Lung (tissue), 12 donors: ENCODE data around the gene CSNK2A1. TPM values are rescaled to one million over a fixed set of nuclear protein-coding genes. Genes with fewer than 3 reads are reported as not detected.
"Not testable (repeated sequence)": the region's sequence is repeated elsewhere in the genome, so short reads cannot be mapped to it uniquely, and the experiment has no call there.

ENCODE experiments used
- ATAC-seq: fragments of 200-7000 bp; cut with Tn5 transposase; one replicate; pipeline ENCODE4 v1.9.1; 2020; ENCODE audit warnings: moderate number of reproducible peaks; ENCODE audit not compliant: insufficient read depth, low FRiP score
- DNase-seq, 3 donors: peaks; one replicate each; pipeline ENCODE4 v3.0.0-alpha.2; 2013 to 2017
- H3K27ac ChIP-seq, 2 donors: one replicate each; pipeline ENCODE4 v1.5.1; 2013; ENCODE audit warnings: mild to moderate bottlenecking in 2 of 2, moderate library complexity in 2 of 2, control low read depth in 1 of 2, inconsistent platforms in 1 of 2, low read depth in 1 of 2, low read length in 1 of 2
- H3K27me3 ChIP-seq, 3 donors: one replicate each; pipeline ENCODE4 v1.5.1; 2013; ENCODE audit warnings: low read length in 2 of 3; ENCODE audit not compliant: control insufficient read depth in 3 of 3, insufficient read depth in 3 of 3
- H3K36me3 ChIP-seq, 4 donors: one replicate each; pipeline ENCODE4 v1.5.1; 2013; ENCODE audit warnings: low read length in 4 of 4, mild to moderate bottlenecking in 1 of 4, moderate library complexity in 1 of 4; ENCODE audit not compliant: control insufficient read depth in 4 of 4, insufficient read depth in 4 of 4
- H3K4me1 ChIP-seq, 5 donors: one replicate each; pipeline ENCODE4 v1.5.1; 2013; ENCODE audit warnings: low read length in 5 of 5, mild to moderate bottlenecking in 2 of 5, moderate library complexity in 1 of 5; ENCODE audit not compliant: control insufficient read depth in 5 of 5, insufficient read depth in 5 of 5
- H3K4me3 ChIP-seq: one replicate; pipeline ENCODE4 v1.5.1; 2013; ENCODE audit warnings: mild to moderate bottlenecking, control low read depth, moderate library complexity
- H3K9ac ChIP-seq, 2 donors: one replicate each; pipeline ENCODE4 v1.5.1; 2013; ENCODE audit warnings: low read length in 2 of 2, control low read depth in 1 of 2; ENCODE audit not compliant: insufficient read depth in 1 of 2
- H3K9me3 ChIP-seq, 4 donors: one replicate each; pipeline ENCODE4 v1.5.1; 2013; ENCODE audit warnings: low read length in 3 of 4, mild to moderate bottlenecking in 1 of 4, moderate library complexity in 1 of 4; ENCODE audit not compliant: control insufficient read depth in 4 of 4, insufficient read depth in 3 of 4
- CTCF ChIP-seq: IDR thresholded peaks from 2 replicates; pipeline ENCODE4 v1.5.1; 2012; ENCODE audit warnings: mild to moderate bottlenecking; ENCODE audit errors: control extremely low read depth, extremely low read depth
- WGBS, 2 donors: extraction: QIAGEN DNeasy Blood & Tissue Kit; methylation state at CpG; one replicate each; pipeline ENCODE4 v1.1.7; 2013; 5-methylcytosine and 5-hydroxymethylcytosine counted together
- polyA plus RNA-seq, 2 donors: library from polyadenylated mRNA; stranded (reverse); fragments of 200-250 nt; gene quantifications; one replicate each; pipeline ENCODE4 v1.2.1, GENCODE V29; 2013
- total RNA-seq, 2 donors: library from RNA; depleted of rRNA in 1 of 2; stranded (reverse); fragments of >200 nt in 1 of 2; gene quantifications; one replicate each; pipeline ENCODE4 v1.2.1, GENCODE V29; 2014 to 2021
- donor health status: control.
- donor health status: control.
- donor health status: Bipolar disorder and iron deficiency.
- donor health status: healthy.
- donor health status: DM: yes; HTN: yes; CAD: no.

CSNK2A1 gene
- total and polyA plus RNA-seq, 4 donors, result 20.5 to 186 (median 60.7) TPM

GRCh38 chr20:584161-584970 lies 40.8 kb upstream of the CSNK2A1 start:
- no peak overlapping the region for H3K27ac ChIP-seq
- WGBS, 2 donors, result 81 to 82% methylated on average over 8 of the region's 8 CpGs
- DNase-seq (no peak), ATAC-seq (no peak)
- H3K9ac ChIP-seq, result no peak overlapping the region
- peaks cover 0 to 5% (median 0%) of the 10 kb centered on the region in 5 donors for H3K4me1 ChIP-seq
- H3K36me3 ChIP-seq, result no peaks in the 10 kb centered on the region
- no peaks in the 10 kb centered on the region for H3K9me3 ChIP-seq
- no peak overlapping the region for H3K4me3 ChIP-seq
- peaks cover 0 to 10% (median 2%) of the 10 kb centered on the region in 3 donors for H3K27me3 ChIP-seq
- no peak for TF ChIP-seq CTCF

- Histone ChIP-seq H3K27ac (no peak overlapping the region), H3K4me1 (no peaks in the 10 kb centered on the region), H3K36me3 (no peaks in the 10 kb centered on the region), H3K4me3 (no peak overlapping the region), H3K27me3 (peaks cover 0 to 10% (median 2%) of the 10 kb centered on the region in 3 donors), H3K9me3 (no peaks in the 10 kb centered on the region), H3K9ac (no peak overlapping the region)
- ATAC-seq (no peak), DNase-seq (no peak)
- 66 to 72% methylated on average over 5 of the region's 5 CpGs for WGBS, 2 donors
- TF ChIP-seq CTCF, result no peak
Observed at GRCh38 chr20:582204-582603, 38.6 kb upstream of the CSNK2A1 start.

GRCh38 chr20:578940-579690 lies 35.5 kb upstream of the CSNK2A1 start:
- not testable (repeated sequence) for H3K36me3 ChIP-seq, H3K27ac ChIP-seq, H3K27me3 ChIP-seq, DNase-seq, H3K9me3 ChIP-seq, H3K4me1 ChIP-seq, H3K9ac ChIP-seq, ATAC-seq, H3K4me3 ChIP-seq
- 72 to 81% methylated on average over 7 of the region's 8 CpGs for WGBS, 2 donors

GRCh38 chr20:577167-577791 lies 33.7 kb upstream of the CSNK2A1 start:
- no peak for ATAC-seq
- no peak for DNase-seq
- 47 to 53% methylated on average over 12 of the region's 12 CpGs for WGBS, 2 donors
- Histone ChIP-seq H3K4me3 (no peak overlapping the region), H3K9me3 (no peaks in the 10 kb centered on the region), H3K27ac (no peak overlapping the region), H3K4me1 (peaks cover 0 to 8% (median 4%) of the 10 kb centered on the region in 5 donors), H3K27me3 (peaks cover 0 to 9% (median 2%) of the 10 kb centered on the region in 3 donors), H3K36me3 (no peaks in the 10 kb centered on the region), H3K9ac (no peak overlapping the region)
- TF ChIP-seq CTCF, result no peak
